ENCODE measurements around the gene BIRC6.

Gene BIRC6

DNA sequence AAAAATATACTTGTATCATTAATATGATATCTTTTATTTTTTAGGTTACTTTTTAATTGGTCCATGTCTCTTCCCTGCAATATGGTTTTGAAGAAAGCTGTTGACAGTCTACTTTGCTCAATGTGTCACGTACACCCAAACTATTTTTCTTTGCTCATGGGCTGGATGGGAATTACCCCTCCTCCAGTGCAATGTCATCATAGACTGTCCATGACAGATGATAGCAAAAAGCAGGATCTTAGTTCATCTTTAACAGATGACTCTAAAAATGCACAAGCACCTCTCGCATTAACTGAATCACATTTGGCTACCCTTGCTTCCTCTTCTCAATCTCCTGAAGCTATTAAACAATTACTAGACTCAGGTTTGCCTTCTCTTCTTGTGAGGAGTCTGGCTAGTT is 158.1 kb downstream of the BIRC6 start:
- TF ChIP-seq, protein P1, sequence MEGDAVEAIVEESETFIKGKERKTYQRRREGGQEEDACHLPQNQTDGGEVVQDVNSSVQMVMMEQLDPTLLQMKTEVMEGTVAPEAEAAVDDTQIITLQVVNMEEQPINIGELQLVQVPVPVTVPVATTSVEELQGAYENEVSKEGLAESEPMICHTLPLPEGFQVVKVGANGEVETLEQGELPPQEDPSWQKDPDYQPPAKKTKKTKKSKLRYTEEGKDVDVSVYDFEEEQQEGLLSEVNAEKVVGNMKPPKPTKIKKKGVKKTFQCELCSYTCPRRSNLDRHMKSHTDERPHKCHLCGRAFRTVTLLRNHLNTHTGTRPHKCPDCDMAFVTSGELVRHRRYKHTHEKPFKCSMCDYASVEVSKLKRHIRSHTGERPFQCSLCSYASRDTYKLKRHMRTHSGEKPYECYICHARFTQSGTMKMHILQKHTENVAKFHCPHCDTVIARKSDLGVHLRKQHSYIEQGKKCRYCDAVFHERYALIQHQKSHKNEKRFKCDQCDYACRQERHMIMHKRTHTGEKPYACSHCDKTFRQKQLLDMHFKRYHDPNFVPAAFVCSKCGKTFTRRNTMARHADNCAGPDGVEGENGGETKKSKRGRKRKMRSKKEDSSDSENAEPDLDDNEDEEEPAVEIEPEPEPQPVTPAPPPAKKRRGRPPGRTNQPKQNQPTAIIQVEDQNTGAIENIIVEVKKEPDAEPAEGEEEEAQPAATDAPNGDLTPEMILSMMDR (IDR thresholded peaks at IDR 0.05; ENCODE audit: control insufficient read depth, insufficient read depth, low read depth, low read length, missing control alignments): no peak
- no peak overlapping the region for H3K4me3 ChIP-seq (ENCODE audit: control insufficient read depth, low read depth, low read length)
- DNase-seq (ENCODE audit: low read depth): no peak

DNA sequence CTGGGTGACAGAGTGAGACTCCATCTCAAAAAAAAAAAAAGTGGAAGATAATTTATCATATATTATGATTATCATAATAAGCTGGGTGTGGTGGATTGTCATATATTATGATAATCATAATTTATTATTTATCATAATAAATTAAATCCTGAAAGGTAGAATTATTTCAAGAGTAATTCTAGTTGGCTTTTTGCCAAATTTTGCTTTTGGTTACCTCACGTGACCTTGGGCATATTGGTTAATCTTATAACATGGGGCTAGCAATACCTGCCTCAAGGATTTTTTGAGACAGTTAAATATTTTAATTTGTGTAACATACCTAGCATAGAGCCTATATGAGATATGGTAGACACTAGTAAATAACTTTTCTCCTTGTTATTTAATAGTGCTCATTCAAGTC is 159.7 kb downstream of the BIRC6 start:
- TF ChIP-seq, protein P1 (IDR thresholded peaks at IDR 0.05; ENCODE audit: control insufficient read depth, insufficient read depth, low read depth, low read length, missing control alignments): no peak

DNA sequence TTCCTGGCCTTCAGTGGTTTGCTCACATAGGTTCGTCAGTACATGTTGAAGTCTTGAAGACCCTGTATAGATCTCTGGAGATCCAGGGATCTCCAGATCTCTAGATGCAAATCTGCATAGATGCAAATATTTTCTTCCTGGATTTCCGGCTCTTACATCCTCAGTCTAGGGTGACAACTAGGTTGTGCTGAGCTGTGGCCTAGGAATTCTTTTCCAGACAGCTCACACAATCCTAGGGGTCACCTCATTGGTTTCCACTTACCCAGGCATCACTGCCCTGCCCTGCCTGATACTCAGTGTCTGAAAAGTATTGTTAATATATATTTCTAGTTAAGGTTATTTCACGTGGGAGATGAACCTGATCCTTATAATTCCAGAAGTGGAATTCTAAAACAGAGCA is 165.9 kb downstream of the BIRC6 start:
- no peak for DNase-seq (ENCODE audit: low read depth)
- H3K4me3 ChIP-seq (ENCODE audit: control insufficient read depth, low read depth, low read length): no peak overlapping the region
- TF ChIP-seq, protein P1 (IDR thresholded peaks at IDR 0.05; ENCODE audit: control insufficient read depth, insufficient read depth, low read depth, low read length, missing control alignments): no peak

More for the DNA sequence above, 159.7 kb downstream of the BIRC6 start:
- DNase-seq (ENCODE audit: low read depth): no peak
- no peak overlapping the region for H3K4me3 ChIP-seq (ENCODE audit: control insufficient read depth, low read depth, low read length)

DNA sequence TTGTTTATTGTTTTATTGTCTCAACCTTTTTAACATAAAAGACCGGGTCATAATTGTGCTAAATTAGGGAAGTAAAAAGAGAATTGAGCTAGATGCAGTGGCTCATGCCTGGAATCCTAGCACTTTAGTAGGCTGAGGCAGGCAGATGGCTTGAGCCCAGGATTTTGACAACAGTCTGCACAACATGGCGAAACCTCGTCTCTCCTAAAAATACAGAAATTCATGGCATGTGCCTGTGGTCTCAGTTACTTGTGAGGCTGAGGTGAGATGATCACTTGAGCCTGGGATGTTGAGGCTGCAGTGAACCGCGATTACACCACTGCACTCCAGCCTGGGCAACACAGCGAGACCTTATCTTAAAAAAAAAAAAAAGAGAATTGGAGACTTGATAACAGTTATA is 166.9 kb downstream of the BIRC6 start:
- no peak for DNase-seq (ENCODE audit: low read depth)
- H3K4me3 ChIP-seq (ENCODE audit: control insufficient read depth, low read depth, low read length): no peak overlapping the region
- TF ChIP-seq, protein P1 (IDR thresholded peaks at IDR 0.05; ENCODE audit: control insufficient read depth, insufficient read depth, low read depth, low read length, missing control alignments): no peak

DNA sequence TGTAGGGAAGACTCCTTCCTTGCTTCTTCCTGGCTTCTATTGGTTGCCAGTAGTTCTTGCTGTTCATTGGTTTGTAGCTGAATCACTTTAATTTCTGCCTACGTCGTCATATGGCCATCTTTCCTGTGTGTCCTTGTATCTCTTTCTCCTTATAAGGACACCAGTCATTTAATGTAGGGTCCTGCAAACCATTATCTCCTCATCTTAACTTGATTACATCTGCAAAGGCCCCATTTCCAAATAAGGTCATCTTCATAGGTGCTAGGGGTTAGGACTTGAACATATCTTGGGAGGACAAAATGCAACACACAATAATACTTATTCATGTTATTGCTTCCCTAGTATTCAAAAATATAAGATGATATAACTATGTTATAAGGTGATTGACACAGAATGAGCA is 175.5 kb downstream of the BIRC6 start:
- H3K4me3 ChIP-seq (ENCODE audit: control insufficient read depth, low read depth, low read length): no peak overlapping the region
- DNase-seq (ENCODE audit: low read depth): no peak
- TF ChIP-seq, protein P1 (IDR thresholded peaks at IDR 0.05; ENCODE audit: control insufficient read depth, insufficient read depth, low read depth, low read length, missing control alignments): no peak

DNA sequence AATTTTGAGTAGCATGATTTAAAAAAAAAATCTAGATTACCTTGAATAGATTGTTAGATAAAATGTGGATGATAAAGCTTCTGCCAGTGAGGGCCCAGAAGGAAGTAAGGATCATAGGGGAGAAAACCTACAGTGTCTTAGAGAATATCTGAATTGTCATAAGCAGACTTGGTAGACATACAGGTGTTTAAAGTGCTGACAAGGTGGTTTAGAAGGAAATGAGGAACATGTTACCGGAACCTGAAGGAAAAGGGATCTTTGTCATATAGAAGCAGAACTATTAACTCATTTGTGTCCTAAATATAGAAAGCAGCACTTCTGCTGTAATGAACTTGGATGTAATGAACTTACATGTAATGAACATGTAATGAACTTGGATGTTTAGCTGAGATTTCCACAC is 176.1 kb downstream of the BIRC6 start:
- H3K4me3 ChIP-seq (ENCODE audit: control insufficient read depth, low read depth, low read length): no peak overlapping the region
- TF ChIP-seq, protein P1 (IDR thresholded peaks at IDR 0.05; ENCODE audit: control insufficient read depth, insufficient read depth, low read depth, low read length, missing control alignments): no peak
- DNase-seq (ENCODE audit: low read depth): no peak

DNA sequence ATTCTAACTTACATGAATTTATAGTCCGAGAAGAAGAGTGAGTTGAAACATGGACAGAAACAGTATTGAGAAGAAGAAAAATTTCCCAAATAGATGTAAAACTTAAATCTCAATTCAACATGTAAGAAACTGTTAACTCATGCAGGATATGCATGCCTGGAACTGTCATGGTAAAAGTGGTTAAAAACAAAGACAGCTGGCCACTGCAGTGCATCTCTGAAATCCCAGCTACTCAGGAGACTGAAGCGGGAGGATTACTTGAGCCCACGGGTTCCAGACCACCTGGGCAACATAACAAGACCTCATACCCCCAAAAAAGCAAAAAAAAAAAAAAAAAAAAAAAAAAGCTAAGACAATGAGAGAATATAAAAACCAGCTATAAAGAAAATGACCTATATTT is 178.0 kb downstream of the BIRC6 start:
- H3K4me3 ChIP-seq (ENCODE audit: control insufficient read depth, low read depth, low read length): no peak overlapping the region
- no peak for DNase-seq (ENCODE audit: low read depth)
- TF ChIP-seq, protein P1 (IDR thresholded peaks at IDR 0.05; ENCODE audit: control insufficient read depth, insufficient read depth, low read depth, low read length, missing control alignments): no peak
